Gastroesophageal sphincter (tissue), 3 donors: ENCODE data around the gene NLRP5.

Source experiments
- CTCF ChIP-seq, 4 experiments: fragments of 200-600 bp in 2 of 4; fragments of 450-650 bp in 2 of 4; sonication (generic) in 1 of 4; IDR thresholded peaks; one replicate each; pipeline ENCODE4 v1.5.1; 2017 to 2019; ENCODE audit warnings: antibody characterized with exemption in 4 of 4, mild to moderate bottlenecking in 2 of 4, moderate library complexity in 2 of 4
- POLR2AphosphoS5 ChIP-seq: sonication (generic); formaldehyde crosslinking; IDR thresholded peaks from one replicate; pipeline ENCODE4 v1.6.1; 2017; ENCODE audit warnings: antibody characterized with exemption

- TF ChIP-seq POLR2AphosphoS5 (no peak), CTCF (IDR thresholded peaks at IDR 0.05) (no peak)
Measured at GRCh38 chr19:56103027-56103614, 116.5 kb downstream of the NLRP5 start.
